NCI-H526 treated with DMSO at 0.1 percent for 48 hours (cell line): ENCODE data around the gene PCDHA4.

Source experiments
- DNase-seq: peaks from one replicate; lab custom pipeline; 2025; lab: John Stamatoyannopoulos, UW

The PCDHA4 gene

GRCh38 chr5:140857177-140857986 is 50.5 kb downstream of the PCDHA4 start:
- DNase-seq = no peak

GRCh38 chr5:140857987-140858240 is 51.0 kb downstream of the PCDHA4 start:
- no peak for DNase-seq

- DNase-seq = no peak
These were observed 55.8 kb downstream of the PCDHA4 start for GRCh38 chr5:140862441-140863295.
